NCI-H345 treated with DMSO at 0.1 percent for 48 hours (cell line): ENCODE measurements around the gene GPR183.
"Not testable (repeated sequence)": the region's sequence is repeated elsewhere in the genome, so short reads cannot be mapped to it uniquely, and the experiment has no call there.

Experiments used
- DNase-seq: peaks from one replicate; lab custom pipeline; 2025; ENCODE audit not compliant: unreplicated experiment; lab: John Stamatoyannopoulos, UW

GPR183 gene

GRCh38 chr13:99250982-99251825, 56.0 kb downstream of the GPR183 start:
- DNase-seq = no peak

GRCh38 chr13:99249606-99250005, 57.6 kb downstream of the GPR183 start:
- not testable (repeated sequence) for DNase-seq

GRCh38 chr13:99249178-99249577, 58.0 kb downstream of the GPR183 start:
- not testable (repeated sequence) for DNase-seq

- no peak for DNase-seq
Measured at GRCh38 chr13:99246100-99246499, 61.1 kb downstream of the GPR183 start.
